GM10266 (cell line): Measurements from ENCODE around the gene PBX2.

Experiments used
- DNase-seq: peaks from one replicate; pipeline ENCODE4 v3.0.0; 2012; ENCODE audit errors: extremely low spot score
- TF ChIP-seq, protein P1 (sequence below): IDR thresholded peaks from 2 replicates; pipeline ENCODE4 v1.5.1; 2012; ENCODE audit warnings: mild to moderate bottlenecking, low read depth; ENCODE audit not compliant: control insufficient read depth, insufficient read depth; ENCODE audit errors: missing control alignments

Gene PBX2

DNA sequence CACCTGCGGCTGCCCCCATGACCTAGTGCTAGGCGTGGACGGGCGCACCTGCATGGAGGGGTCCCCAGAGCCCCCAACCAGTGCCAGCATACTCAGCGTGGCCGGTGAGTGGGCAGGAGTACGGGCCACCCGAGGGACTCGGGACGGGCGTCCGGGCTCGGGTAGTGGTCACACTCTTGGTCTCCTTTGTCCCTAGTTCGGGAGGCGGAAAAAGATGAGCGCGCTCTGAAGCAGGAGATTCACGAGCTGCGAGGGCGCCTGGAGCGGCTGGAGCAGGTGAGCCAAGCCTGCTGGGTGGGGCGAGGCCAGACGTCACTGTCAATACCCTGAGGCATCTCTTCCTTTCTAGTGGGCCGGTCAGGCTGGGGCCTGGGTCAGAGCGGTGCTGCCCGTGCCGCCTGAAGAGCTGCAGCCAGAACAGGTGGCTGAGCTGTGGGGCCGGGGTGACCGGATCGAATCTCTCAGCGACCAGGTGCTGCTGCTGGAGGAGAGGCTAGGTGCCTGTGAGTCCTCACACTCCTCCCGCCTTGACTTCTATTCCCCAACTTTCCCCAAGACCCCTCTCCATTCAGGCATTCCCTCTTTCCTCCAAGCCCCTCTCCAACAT is 22.7 kb downstream of the PBX2 start:
- no peak for DNase-seq
- TF ChIP-seq, protein P1, sequence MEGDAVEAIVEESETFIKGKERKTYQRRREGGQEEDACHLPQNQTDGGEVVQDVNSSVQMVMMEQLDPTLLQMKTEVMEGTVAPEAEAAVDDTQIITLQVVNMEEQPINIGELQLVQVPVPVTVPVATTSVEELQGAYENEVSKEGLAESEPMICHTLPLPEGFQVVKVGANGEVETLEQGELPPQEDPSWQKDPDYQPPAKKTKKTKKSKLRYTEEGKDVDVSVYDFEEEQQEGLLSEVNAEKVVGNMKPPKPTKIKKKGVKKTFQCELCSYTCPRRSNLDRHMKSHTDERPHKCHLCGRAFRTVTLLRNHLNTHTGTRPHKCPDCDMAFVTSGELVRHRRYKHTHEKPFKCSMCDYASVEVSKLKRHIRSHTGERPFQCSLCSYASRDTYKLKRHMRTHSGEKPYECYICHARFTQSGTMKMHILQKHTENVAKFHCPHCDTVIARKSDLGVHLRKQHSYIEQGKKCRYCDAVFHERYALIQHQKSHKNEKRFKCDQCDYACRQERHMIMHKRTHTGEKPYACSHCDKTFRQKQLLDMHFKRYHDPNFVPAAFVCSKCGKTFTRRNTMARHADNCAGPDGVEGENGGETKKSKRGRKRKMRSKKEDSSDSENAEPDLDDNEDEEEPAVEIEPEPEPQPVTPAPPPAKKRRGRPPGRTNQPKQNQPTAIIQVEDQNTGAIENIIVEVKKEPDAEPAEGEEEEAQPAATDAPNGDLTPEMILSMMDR: no peak

DNA sequence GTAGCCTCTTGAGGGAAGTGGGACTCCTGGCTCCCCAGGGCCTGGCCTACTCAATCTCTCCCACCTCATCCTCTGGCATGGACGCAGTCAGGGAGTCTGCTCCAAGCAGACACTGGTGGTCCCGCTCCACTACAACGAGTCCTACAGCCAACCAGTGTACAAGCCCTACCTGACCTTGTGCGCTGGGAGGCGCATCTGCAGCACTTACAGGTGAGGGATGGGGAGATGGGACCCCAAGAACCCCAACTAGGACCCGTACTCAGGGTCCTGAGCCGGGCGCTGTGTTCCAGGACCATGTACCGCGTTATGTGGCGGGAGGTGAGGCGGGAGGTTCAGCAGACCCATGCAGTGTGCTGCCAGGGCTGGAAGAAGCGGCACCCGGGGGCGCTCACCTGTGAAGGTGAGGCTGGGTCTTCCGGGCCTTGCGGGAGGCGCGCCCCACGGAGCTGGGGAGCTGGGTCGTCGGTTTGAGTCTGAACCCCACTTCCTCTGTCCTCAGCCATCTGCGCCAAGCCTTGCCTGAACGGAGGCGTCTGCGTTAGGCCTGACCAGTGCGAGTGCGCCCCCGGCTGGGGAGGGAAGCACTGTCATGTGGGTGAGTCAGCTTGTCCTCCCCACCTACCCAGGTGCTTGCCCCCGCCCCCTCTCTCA is 23.5 kb downstream of the PBX2 start:
- TF ChIP-seq, protein P1: no peak
- DNase-seq: no peak

DNA sequence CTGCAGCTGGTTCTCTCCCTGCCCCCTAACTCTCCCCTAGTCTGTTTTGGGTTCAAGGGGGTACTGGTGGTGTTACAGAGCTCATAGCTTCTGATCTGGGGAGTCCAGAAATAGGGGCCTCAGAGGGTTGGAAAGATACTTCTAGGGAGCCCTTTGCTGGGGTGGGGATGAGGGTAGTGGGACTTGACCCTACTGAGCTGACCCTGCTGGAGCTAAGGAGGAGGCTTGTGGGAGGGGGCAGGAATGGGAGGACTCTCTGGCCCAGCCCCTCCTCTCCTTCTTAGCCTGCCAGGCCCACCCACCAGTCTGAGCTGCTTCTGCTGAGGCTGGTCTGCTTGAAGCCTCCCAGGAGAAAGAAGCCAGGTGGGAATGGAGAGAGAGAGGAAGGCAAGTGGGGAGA is 25.7 kb downstream of the PBX2 start, which contains the start of gene EGFL8:
Gene EGFL8, plus strand, starts transcription at position 301 of the 400 bp plus-strand sequence. CDS start 1,571 bp downstream, outside the sequence.
- no peak for DNase-seq
- TF ChIP-seq, protein P1: no peak

DNA sequence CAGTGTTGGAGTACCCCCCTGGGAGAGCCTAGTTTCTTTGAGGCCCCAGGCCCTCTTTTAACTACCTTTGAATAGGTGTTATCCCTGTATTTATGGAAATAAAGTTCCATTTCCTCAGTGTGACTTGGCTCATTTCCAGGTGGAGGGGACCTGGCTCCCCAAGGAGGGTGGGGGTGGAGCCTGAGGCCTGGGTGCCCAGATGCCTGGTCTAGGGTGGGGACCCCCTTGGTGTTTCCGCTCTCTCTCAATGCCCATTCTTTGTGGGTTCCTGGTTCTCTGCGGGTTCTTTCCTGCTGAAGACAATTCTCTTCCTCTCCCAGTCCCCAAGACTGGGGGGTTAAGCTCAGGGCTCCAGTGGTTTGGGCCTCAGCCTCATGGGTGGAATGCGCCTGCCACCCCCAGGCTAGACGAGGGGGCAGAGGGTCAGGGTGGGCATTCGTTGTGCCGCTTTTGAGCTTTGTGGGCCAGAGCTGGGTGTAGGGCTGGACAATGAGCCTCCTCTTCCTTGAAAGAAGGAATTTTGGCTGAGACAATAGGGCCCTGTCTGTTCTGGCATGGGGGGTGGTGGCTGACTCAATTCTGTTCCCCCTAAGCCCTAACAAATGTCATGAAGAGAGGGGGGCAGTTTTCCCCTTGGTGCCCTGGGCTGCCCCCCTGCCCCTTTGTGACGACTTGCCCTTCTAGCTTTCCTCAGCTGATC is 26.3 kb downstream of the PBX2 start:
- TF ChIP-seq, protein P1: no peak
- DNase-seq: no peak

DNA sequence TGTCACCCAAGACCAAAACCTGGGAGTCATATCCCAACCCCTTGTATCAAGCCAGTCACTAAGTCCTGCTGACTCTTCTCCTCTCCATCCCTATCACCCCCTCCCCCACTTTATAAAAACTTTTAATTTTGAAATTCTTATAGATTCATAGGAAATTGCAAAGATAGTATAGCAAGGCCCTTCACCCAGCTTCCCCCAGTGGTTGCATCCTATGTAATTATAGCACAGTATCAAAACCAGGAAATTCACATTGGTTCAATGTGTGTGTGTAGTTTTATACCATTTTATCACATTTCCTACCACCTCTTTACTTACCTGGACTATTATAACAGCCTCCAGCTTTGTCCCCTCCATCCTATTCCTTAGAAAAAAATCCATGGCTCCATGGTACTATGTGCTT is 31.9 kb downstream of the PBX2 start:
- TF ChIP-seq, protein P1: no peak
- DNase-seq: no peak

DNA sequence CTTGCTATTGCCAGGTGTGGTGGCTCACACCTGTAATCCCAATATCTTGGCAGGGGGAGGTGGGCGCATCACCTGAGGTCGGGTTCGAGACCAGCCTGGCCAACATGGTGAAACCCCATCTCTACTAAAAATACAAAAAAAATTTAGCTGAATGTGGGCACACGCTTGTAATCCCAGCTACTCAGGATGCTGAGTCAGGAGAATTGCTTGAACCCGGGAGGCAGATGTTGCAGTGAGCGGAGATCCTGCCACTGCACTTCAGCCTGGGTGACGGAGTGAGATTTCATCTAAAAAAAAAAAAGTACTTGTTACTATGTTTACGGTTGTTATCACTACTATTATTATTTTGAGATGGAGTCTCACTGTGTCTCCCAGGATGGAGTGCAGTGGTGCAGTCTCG is 33.1 kb downstream of the PBX2 start:
- TF ChIP-seq, protein P1: no peak
- DNase-seq: no peak

DNA sequence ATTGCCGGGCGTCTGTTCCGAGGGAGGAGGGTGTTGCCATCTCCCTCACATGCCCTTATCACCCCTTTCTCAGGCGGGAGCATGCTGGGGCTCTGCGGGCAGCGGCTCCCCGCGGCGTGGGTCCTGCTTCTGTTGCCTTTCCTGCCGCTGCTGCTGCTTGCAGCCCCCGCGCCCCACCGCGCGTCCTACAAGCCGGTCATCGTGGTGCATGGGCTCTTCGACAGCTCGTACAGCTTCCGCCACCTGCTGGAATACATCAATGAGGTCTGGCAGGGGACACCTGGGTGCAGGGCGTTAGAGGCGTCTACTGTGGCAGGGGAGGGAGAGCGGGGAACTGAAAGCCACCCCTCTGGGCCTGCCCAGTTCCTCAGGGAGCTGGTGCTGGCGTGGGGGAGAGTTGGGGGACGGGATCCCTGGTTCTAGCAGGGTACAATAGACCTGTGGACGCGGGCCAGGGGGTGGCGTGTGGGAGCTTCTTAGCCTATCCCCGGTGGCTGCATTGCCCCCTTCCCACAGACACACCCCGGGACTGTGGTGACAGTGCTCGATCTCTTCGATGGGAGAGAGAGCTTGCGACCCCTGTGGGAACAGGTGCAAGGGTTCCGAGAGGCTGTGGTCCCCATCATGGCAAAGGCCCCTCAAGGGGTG is 35.4 kb downstream of the PBX2 start:
- DNase-seq: peak; percentile 88
- TF ChIP-seq, protein P1: peak; percentile 70
